B cell (primary cell): ENCODE data around the gene C19orf33. TPM values are rescaled to one million over a fixed set of nuclear protein-coding genes. Genes with fewer than 3 reads are reported as not detected.

Source experiments
- ATAC-seq: fragments of 200-7000 bp; cut with Tn5 transposase; one replicate; pipeline ENCODE4 v1.10.0; 2021; ENCODE audit warnings: low read depth, mild to moderate bottlenecking, moderate number of reproducible peaks, moderate library complexity
- CTCF ChIA-PET: fragments of 350-600 bp; sonication (Branson Sonifier 250); formaldehyde crosslinking; loops from one replicate; lab custom pipeline; 2021; ENCODE audit warnings: antibody characterized with exemption, inconsistent platforms; lab: Charles Lee
- POLR2A ChIA-PET: fragments of 350-600 bp; sonication (Branson Sonifier 250); formaldehyde crosslinking; loops from one replicate; lab custom pipeline; 2021; ENCODE audit warnings: antibody characterized with exemption; lab: Charles Lee
- DNase-seq: peaks from one replicate; pipeline ENCODE4 v3.0.0; 2013
- H2AFZ ChIP-seq: 2 replicates; pipeline ENCODE4 v1.6.1; 2012; ENCODE audit warnings: mild to moderate bottlenecking, low read depth, low read length; ENCODE audit not compliant: insufficient read depth, poor library complexity, severe bottlenecking
- H3K27ac ChIP-seq, 2 donors: 1 replicate in 1 of 2; 2 replicates in 1 of 2; pipeline ENCODE4 v1.5.1; 2012 to 2013; ENCODE audit warnings: low read length in 2 of 2, mild to moderate bottlenecking in 2 of 2, moderate library complexity in 1 of 2
- H3K27me3 ChIP-seq, 4 experiments: fragments of 200-600 bp in 1 of 4; sonication (generic) in 1 of 4; replicated peaks in 1 of 4; 1 replicate in 2 of 4; 2 replicates in 2 of 4; pipeline versions ENCODE4 v1.6.1 to v1.7.0; 2013 to 2016; ENCODE audit warnings: low read length in 3 of 4, mild to moderate bottlenecking in 2 of 4, mixed read lengths in 1 of 4, moderate library complexity in 1 of 4; ENCODE audit not compliant: insufficient read depth in 4 of 4, control insufficient read depth in 3 of 4; ENCODE audit errors: control extremely low read depth in 1 of 4
- H3K36me3 ChIP-seq, 2 experiments: replicated peaks in 1 of 2; 1 replicate in 1 of 2; 2 replicates in 1 of 2; pipeline versions ENCODE4 v1.6.1 to v1.7.1; 2013; ENCODE audit warnings: low read length in 1 of 2; ENCODE audit not compliant: insufficient read depth in 2 of 2, control insufficient read depth in 1 of 2; ENCODE audit errors: control extremely low read depth in 1 of 2, extremely low read depth in 1 of 2
- H3K4me1 ChIP-seq, 2 donors: fragments of 200-600 bp in 1 of 2; sonication (generic) in 1 of 2; 1 replicate in 1 of 2; 2 replicates in 1 of 2; pipeline versions ENCODE4 v1.5.1 to v1.6.1; 2013 to 2017; ENCODE audit warnings: low read length in 2 of 2; ENCODE audit not compliant: control insufficient read depth in 2 of 2, insufficient read depth in 2 of 2
- H3K4me2 ChIP-seq: replicated peaks from 2 replicates; pipeline ENCODE3; 2012; ENCODE audit warnings: mild to moderate bottlenecking, low read depth, low read length; ENCODE audit not compliant: poor library complexity, severe bottlenecking
- H3K4me3 ChIP-seq, 5 experiments: fragments of 200-600 bp in 1 of 5; sonication (generic) in 1 of 5; 1 replicate in 3 of 5; 2 replicates in 2 of 5; pipeline versions ENCODE4 v1.5.1 to v1.7.0; 2011 to 2016; ENCODE audit warnings: low read length in 4 of 5, mild to moderate bottlenecking in 4 of 5, low read depth in 2 of 5, control low read depth in 1 of 5, moderate library complexity in 1 of 5; ENCODE audit not compliant: insufficient read depth in 1 of 5; ENCODE audit errors: control extremely low read depth in 1 of 5, extremely low read depth in 1 of 5
- H3K79me2 ChIP-seq: fragments of 200-600 bp; sonication (generic); one replicate; pipeline ENCODE4 v1.6.0; 2016; ENCODE audit warnings: low read length; ENCODE audit not compliant: control insufficient read depth, insufficient read depth
- H3K9ac ChIP-seq: fragments of 200-600 bp; sonication (generic); 2 replicates; pipeline ENCODE4 v1.6.1; 2017; ENCODE audit warnings: mild to moderate bottlenecking, low read length, moderate library complexity
- H3K9me3 ChIP-seq, 3 donors: one replicate each; pipeline versions ENCODE4 v1.6.1 to v1.7.1; 2013; ENCODE audit warnings: low read length in 2 of 3; ENCODE audit not compliant: control insufficient read depth in 2 of 3, insufficient read depth in 1 of 3; ENCODE audit errors: control extremely low read depth in 1 of 3
- H4K20me1 ChIP-seq: 2 replicates; pipeline ENCODE4 v1.6.0; 2012; ENCODE audit warnings: mild to moderate bottlenecking, low read length; ENCODE audit not compliant: insufficient read depth, control insufficient read depth, poor library complexity, severe bottlenecking
- H3K27ac Mint-ChIP-seq: one replicate; pipeline ENCODE4 v1.8.0; 2021; ENCODE audit warnings: mixed read lengths
- H3K27me3 Mint-ChIP-seq: one replicate; pipeline ENCODE4 v1.8.0; 2021; ENCODE audit warnings: mixed read lengths
- H3K4me1 Mint-ChIP-seq: one replicate; pipeline ENCODE4 v1.8.0; 2021; ENCODE audit warnings: mixed read lengths
- H3K4me3 Mint-ChIP-seq: one replicate; pipeline ENCODE4 v1.8.0; 2021; ENCODE audit warnings: mixed read lengths
- H3K9me3 Mint-ChIP-seq: one replicate; pipeline ENCODE4 v1.8.0; 2022; ENCODE audit warnings: mixed read lengths; ENCODE audit not compliant: insufficient read depth
- EZH2 ChIP-seq: IDR thresholded peaks from 2 replicates; pipeline ENCODE4 v1.6.1; 2012; ENCODE audit warnings: borderline replicate concordance, low read depth, mild to moderate bottlenecking, moderate library complexity, low read length; ENCODE audit not compliant: insufficient read depth, poor library complexity, severe bottlenecking
- WGBS: methylation state at CpG from one replicate; pipeline ENCODE4 v1.1.5; 2013; ENCODE audit warnings: missing lambda C conversion rate; ENCODE audit not compliant: insufficient coverage; 5-methylcytosine and 5-hydroxymethylcytosine counted together
- intact Hi-C: fragments of 100-400 bp; cut with micrococcal nuclease; formaldehyde crosslinking; loops from one replicate; pipeline ENCODE4 v1.10.0; 2022
- polyA plus RNA-seq: library from polyadenylated mRNA; depleted of rRNA; stranded (reverse); fragments of >200 nt; gene quantifications from 2 replicates; pipeline ENCODE4 v1.2.3, GENCODE V29; 2012
- total RNA-seq, 2 donors: library from RNA; stranded (reverse); fragments of 120-200 nt in 1 of 2; gene quantifications; 1 replicate in 1 of 2; 2 replicates in 1 of 2; pipeline versions ENCODE4 v1.2.3 to v1.2.4, GENCODE V29; 2013 to 2022
- TF ChIP-seq, protein P1 (sequence below): fragments of 200-600 bp; IDR thresholded peaks from one replicate; pipeline ENCODE4 v1.8.0; 2022; ENCODE audit warnings: antibody characterized with exemption, mild to moderate bottlenecking

Gene C19orf33
- total and polyA plus RNA-seq, 2 donors (not counting 1 experiment from before 2014, with no cell fraction given) = 1.2 TPM; not detected in 1

DNA sequence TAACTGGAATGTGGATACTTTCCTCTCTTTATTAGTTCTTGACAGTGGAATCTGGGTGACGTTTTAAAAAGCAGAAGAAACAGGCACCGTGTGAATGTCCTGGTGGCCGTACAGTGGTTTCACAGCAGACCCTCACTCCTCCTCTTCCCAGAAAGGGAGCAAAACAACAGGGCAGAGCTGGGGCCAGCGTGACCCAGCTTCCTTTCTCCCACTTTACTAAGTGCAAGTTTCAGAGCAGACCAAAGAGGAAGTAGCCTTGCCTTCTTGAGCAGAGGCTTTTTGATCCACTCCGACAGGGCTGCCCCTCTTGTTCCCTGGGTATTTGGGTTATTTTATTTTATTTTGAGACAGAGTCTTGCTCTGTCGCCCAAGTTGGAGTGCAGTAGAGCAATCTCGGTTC lies 19.6 kb upstream of the C19orf33 start:
- Mint-ChIP-seq H3K27me3 (no peaks in the 10 kb centered on the region), H3K9me3 (no peaks in the 10 kb centered on the region), H3K4me1 (peaks cover 29% of the 10 kb centered on the region), H3K4me3 (peak overlapping the region; percentile 49), H3K27ac (peak overlapping the region; percentile 92)
- peaks cover 10% of the 10 kb centered on the region for H3K79me2 ChIP-seq
- WGBS = 7% methylated on average over 3 of the region's 7 CpGs
- H3K9ac ChIP-seq = peak overlapping the region; percentile 16
- H3K4me1 ChIP-seq = peaks cover 10 to 15% of the 10 kb centered on the region in 2 donors
- H3K27ac ChIP-seq = peak overlapping the region in 1 of 2 donors; percentile 59
- peaks cover 11% of the 10 kb centered on the region for H4K20me1 ChIP-seq
- H3K4me2 ChIP-seq = peak overlapping the region; percentile 62
- no peak overlapping the region for H2AFZ ChIP-seq
- no peaks in the 10 kb centered on the region for H3K9me3 ChIP-seq
- intact Hi-C loops = no loop called here
- ChIA-PET CTCF (interaction anchor here (1.1 kb wide), 1 partner anchor 10 kb away, joined by 3 read pairs; no protein-coding TSS in a partner anchor), POLR2A (interaction anchor here (0.9 to 1.0 kb wide), 2 partner anchors 29 to 58 kb away, joined by 3 read pairs; no protein-coding TSS in a partner anchor)
- TF ChIP-seq, protein P1, sequence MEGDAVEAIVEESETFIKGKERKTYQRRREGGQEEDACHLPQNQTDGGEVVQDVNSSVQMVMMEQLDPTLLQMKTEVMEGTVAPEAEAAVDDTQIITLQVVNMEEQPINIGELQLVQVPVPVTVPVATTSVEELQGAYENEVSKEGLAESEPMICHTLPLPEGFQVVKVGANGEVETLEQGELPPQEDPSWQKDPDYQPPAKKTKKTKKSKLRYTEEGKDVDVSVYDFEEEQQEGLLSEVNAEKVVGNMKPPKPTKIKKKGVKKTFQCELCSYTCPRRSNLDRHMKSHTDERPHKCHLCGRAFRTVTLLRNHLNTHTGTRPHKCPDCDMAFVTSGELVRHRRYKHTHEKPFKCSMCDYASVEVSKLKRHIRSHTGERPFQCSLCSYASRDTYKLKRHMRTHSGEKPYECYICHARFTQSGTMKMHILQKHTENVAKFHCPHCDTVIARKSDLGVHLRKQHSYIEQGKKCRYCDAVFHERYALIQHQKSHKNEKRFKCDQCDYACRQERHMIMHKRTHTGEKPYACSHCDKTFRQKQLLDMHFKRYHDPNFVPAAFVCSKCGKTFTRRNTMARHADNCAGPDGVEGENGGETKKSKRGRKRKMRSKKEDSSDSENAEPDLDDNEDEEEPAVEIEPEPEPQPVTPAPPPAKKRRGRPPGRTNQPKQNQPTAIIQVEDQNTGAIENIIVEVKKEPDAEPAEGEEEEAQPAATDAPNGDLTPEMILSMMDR = no peak
- no peak for TF ChIP-seq EZH2
- DNase-seq (peak; percentile 41), ATAC-seq (peak; percentile 60)
- H3K4me3 ChIP-seq = no peak overlapping the region
- H3K27me3 ChIP-seq = no peaks in the 10 kb centered on the region
- H3K36me3 ChIP-seq = peaks cover 6 to 18% of the 10 kb centered on the region in 2 experiments

DNA sequence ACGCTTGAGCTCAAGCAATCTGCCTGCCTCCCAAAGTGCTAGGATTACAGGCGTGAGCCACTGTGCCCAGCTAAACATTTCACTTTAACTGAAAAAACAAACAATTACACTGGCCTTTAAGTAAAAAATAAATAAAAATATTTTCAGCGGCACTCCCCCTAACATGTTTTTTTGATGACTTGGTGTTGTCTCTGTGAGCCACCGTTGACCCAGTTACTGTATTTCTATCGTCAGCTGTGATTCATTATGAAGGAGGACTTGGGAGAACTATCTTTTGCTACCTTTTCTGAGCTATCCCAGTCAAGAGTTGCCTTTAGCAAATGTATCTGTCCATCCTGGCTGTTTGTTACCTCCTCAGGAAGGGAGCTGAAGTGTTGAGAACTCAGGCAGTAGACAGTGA lies 18.5 kb upstream of the C19orf33 start:
- Histone ChIP-seq H3K9ac (no peak overlapping the region), H4K20me1 (peaks cover 11% of the 10 kb centered on the region), H2AFZ (no peak overlapping the region), H3K9me3 (no peaks in the 10 kb centered on the region), H3K4me3 (no peak overlapping the region), H3K4me1 (peaks cover 10 to 15% of the 10 kb centered on the region in 2 donors), H3K27ac (no peak overlapping the region), H3K4me2 (no peak overlapping the region), H3K36me3 (peaks cover 2 to 23% of the 10 kb centered on the region in 2 experiments), H3K27me3 (no peaks in the 10 kb centered on the region), H3K79me2 (peaks cover 7% of the 10 kb centered on the region)
- ChIA-PET POLR2A (no interaction called here), CTCF (interaction anchor here (1.5 kb wide), 1 partner anchor 42 kb away, joined by 3 read pairs; no protein-coding TSS in a partner anchor)
- no peaks in the 10 kb centered on the region for H3K9me3 Mint-ChIP-seq
- TF ChIP-seq, protein P1 = no peak
- TF ChIP-seq EZH2 = no peak
- no peak for ATAC-seq
- peak overlapping the region; percentile 67 for H3K27ac Mint-ChIP-seq
- 100% methylated on average over 2 of the region's 5 CpGs for WGBS
- no peaks in the 10 kb centered on the region for H3K27me3 Mint-ChIP-seq
- DNase-seq = no peak
- H3K4me1 Mint-ChIP-seq = peaks cover 28% of the 10 kb centered on the region
- no peak overlapping the region for H3K4me3 Mint-ChIP-seq
- intact Hi-C loops = no loop called here
